Astrocyte (in vitro differentiated cells and primary cell): Measurements from ENCODE around the gene ERAL1. TPM values are rescaled to one million over a fixed set of nuclear protein-coding genes. Genes with fewer than 3 reads are reported as not detected.

Experiments
- DNase-seq: peaks from one replicate; pipeline ENCODE4 v3.0.0-alpha.2; 2010; ENCODE audit warnings: low read depth
- FAIRE-seq: peaks from 2 replicates; lab custom pipeline; 2011; peaks lifted over from hg19 to GRCh38; lab: Jason Lieb, UNC
- H2AFZ ChIP-seq: 2 replicates; pipeline ENCODE4 v1.6.0; 2012; ENCODE audit warnings: low read depth, low read length, inconsistent platforms
- H3K27ac ChIP-seq: 2 replicates; pipeline ENCODE4 v1.5.1; 2011; ENCODE audit warnings: low read depth, low read length, inconsistent platforms
- H3K27me3 ChIP-seq: 2 replicates; pipeline ENCODE4 v1.6.0; 2011; ENCODE audit warnings: low read length, inconsistent platforms; ENCODE audit not compliant: insufficient read depth
- H3K36me3 ChIP-seq: 2 replicates; pipeline ENCODE4 v1.5.1; 2011; ENCODE audit warnings: low read length, inconsistent platforms; ENCODE audit not compliant: insufficient read depth
- H3K4me1 ChIP-seq: 2 replicates; pipeline ENCODE4 v1.5.1; 2011; ENCODE audit warnings: low read length, inconsistent platforms; ENCODE audit not compliant: insufficient read depth
- H3K4me2 ChIP-seq: 2 replicates; pipeline ENCODE4 v1.6.0; 2012; ENCODE audit warnings: low read length, inconsistent platforms
- H3K4me3 ChIP-seq: 2 replicates; pipeline ENCODE4 v1.5.1; 2011; ENCODE audit warnings: low read depth, mild to moderate bottlenecking, low read length, inconsistent platforms; ENCODE audit not compliant: insufficient read depth
- H3K79me2 ChIP-seq: 2 replicates; pipeline ENCODE4 v1.6.0; 2012; ENCODE audit warnings: mild to moderate bottlenecking, low read length, inconsistent platforms; ENCODE audit not compliant: insufficient read depth
- H3K9ac ChIP-seq: 2 replicates; pipeline ENCODE4 v1.6.0; 2012; ENCODE audit warnings: mild to moderate bottlenecking, low read length, inconsistent platforms
- H3K9me3 ChIP-seq: 2 replicates; pipeline ENCODE4 v1.5.1; 2012; ENCODE audit warnings: low read depth, mild to moderate bottlenecking, low read length, inconsistent platforms; ENCODE audit not compliant: insufficient read depth
- H4K20me1 ChIP-seq: 2 replicates; pipeline ENCODE4 v1.6.0; 2012; ENCODE audit warnings: low read length, inconsistent platforms; ENCODE audit not compliant: insufficient read depth
- H3K27ac Mint-ChIP-seq: one replicate; pipeline ENCODE4 v1.8.0; 2021; ENCODE audit warnings: mild to moderate bottlenecking, mixed read lengths; ENCODE audit not compliant: unreplicated experiment
- H3K27me3 Mint-ChIP-seq: one replicate; pipeline ENCODE4 v1.8.0; 2021; ENCODE audit warnings: low read depth, mixed read lengths; ENCODE audit not compliant: unreplicated experiment
- H3K36me3 Mint-ChIP-seq: one replicate; pipeline ENCODE4 v1.8.0; 2021; ENCODE audit warnings: low read depth, mixed read lengths; ENCODE audit not compliant: unreplicated experiment
- H3K4me1 Mint-ChIP-seq: one replicate; pipeline ENCODE4 v1.8.0; 2021; ENCODE audit warnings: low read depth, mixed read lengths; ENCODE audit not compliant: unreplicated experiment
- H3K4me3 Mint-ChIP-seq: one replicate; pipeline ENCODE4 v1.8.0; 2021; ENCODE audit warnings: mild to moderate bottlenecking, moderate library complexity, mixed read lengths; ENCODE audit not compliant: unreplicated experiment
- H3K9me3 Mint-ChIP-seq: one replicate; pipeline ENCODE4 v1.8.0; 2021; ENCODE audit warnings: mild to moderate bottlenecking, mixed read lengths; ENCODE audit not compliant: unreplicated experiment
- EZH2 ChIP-seq: IDR thresholded peaks from 2 replicates; pipeline ENCODE4 v1.6.1; 2012; ENCODE audit warnings: mild to moderate bottlenecking, low read length, inconsistent platforms; ENCODE audit not compliant: insufficient read depth
- total RNA-seq: library from RNA; stranded (reverse); gene quantifications from 2 replicates; pipeline ENCODE4 v1.2.1, GENCODE V29; 2021
- TF ChIP-seq, protein P1 (sequence below): IDR thresholded peaks from 2 replicates; pipeline ENCODE4 v1.5.1; 2011; ENCODE audit warnings: low read depth, mild to moderate bottlenecking, inconsistent platforms, low read length, moderate library complexity; ENCODE audit not compliant: insufficient read depth

The ERAL1 gene
- total RNA-seq, 1 donor from 2014 or later: 38.4 TPM

DNA sequence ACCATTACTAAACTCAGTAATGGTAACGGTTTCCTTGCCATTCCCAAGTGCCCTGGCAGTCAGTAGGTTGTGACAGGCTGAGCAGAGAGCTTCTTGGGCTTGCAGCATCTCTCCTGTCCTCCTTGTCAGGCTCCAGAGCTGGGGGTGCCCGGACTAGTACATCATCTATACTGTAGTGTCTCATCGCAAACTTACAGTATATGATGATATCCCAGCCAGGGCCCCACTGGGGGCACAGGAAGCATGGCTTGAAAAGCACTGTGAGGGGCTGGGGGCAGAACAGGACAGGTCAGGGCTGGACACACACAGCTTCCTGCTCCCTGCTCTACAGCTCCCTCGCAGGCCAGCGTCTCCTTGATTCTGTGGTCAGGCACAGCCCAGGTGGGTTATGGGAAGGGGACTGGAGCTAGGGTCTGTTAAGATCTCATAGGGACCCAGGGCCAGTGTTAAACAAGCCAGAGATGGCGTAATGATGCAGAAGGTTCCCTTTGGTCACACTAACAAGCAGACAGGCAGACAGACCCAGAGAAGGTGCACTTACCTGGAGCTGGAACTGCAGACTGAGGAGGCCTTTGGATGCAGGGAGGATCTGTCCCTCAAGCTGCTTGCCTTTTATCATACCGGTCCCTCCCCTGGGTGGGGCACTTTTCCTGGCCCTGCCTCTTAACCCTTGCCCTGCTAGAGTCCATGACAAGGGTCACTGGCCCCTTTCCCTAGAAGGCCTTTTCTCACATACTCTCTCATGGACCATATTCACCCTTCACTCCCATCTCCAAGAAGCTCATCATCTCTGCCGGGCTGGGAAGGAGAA, 6.8 kb downstream of the ERAL1 start:
- Histone ChIP-seq H2AFZ (no peak overlapping the region), H3K4me1 (no peaks in the 10 kb centered on the region), H3K9ac (no peak overlapping the region), H3K27ac (no peak overlapping the region), H3K4me2 (no peak overlapping the region), H4K20me1 (no peaks in the 10 kb centered on the region), H3K9me3 (no peaks in the 10 kb centered on the region), H3K79me2 (no peaks in the 10 kb centered on the region), H3K36me3 (peaks cover 12% of the 10 kb centered on the region), H3K4me3 (no peak overlapping the region), H3K27me3 (no peaks in the 10 kb centered on the region)
- Mint-ChIP-seq H3K4me3 (no peak overlapping the region), H3K9me3 (no peaks in the 10 kb centered on the region), H3K27ac (no peak overlapping the region), H3K4me1 (peaks cover 3% of the 10 kb centered on the region), H3K27me3 (no peaks in the 10 kb centered on the region), H3K36me3 (peaks cover 24% of the 10 kb centered on the region)
- DNase-seq (no peak), FAIRE-seq (no peak)
- TF ChIP-seq, protein P1, sequence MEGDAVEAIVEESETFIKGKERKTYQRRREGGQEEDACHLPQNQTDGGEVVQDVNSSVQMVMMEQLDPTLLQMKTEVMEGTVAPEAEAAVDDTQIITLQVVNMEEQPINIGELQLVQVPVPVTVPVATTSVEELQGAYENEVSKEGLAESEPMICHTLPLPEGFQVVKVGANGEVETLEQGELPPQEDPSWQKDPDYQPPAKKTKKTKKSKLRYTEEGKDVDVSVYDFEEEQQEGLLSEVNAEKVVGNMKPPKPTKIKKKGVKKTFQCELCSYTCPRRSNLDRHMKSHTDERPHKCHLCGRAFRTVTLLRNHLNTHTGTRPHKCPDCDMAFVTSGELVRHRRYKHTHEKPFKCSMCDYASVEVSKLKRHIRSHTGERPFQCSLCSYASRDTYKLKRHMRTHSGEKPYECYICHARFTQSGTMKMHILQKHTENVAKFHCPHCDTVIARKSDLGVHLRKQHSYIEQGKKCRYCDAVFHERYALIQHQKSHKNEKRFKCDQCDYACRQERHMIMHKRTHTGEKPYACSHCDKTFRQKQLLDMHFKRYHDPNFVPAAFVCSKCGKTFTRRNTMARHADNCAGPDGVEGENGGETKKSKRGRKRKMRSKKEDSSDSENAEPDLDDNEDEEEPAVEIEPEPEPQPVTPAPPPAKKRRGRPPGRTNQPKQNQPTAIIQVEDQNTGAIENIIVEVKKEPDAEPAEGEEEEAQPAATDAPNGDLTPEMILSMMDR: no peak
- no peak for TF ChIP-seq EZH2

- H3K4me1 ChIP-seq: no peaks in the 10 kb centered on the region
- H2AFZ ChIP-seq: no peak overlapping the region
- Mint-ChIP-seq H3K27me3 (no peaks in the 10 kb centered on the region), H3K4me1 (peaks cover 3% of the 10 kb centered on the region), H3K27ac (no peak overlapping the region), H3K9me3 (no peaks in the 10 kb centered on the region), H3K36me3 (peaks cover 24% of the 10 kb centered on the region), H3K4me3 (no peak overlapping the region)
- FAIRE-seq: no peak
- H3K79me2 ChIP-seq: no peaks in the 10 kb centered on the region
- H3K9ac ChIP-seq: no peak overlapping the region
- no peaks in the 10 kb centered on the region for H3K9me3 ChIP-seq
- H3K4me2 ChIP-seq: no peak overlapping the region
- H3K27ac ChIP-seq: no peak overlapping the region
- peaks cover 12% of the 10 kb centered on the region for H3K36me3 ChIP-seq
- no peaks in the 10 kb centered on the region for H4K20me1 ChIP-seq
- TF ChIP-seq, protein P1: no peak
- no peak for TF ChIP-seq EZH2
- no peaks in the 10 kb centered on the region for H3K27me3 ChIP-seq
- no peak overlapping the region for H3K4me3 ChIP-seq
- no peak for DNase-seq
Measured at GRCh38 chr17:28862561-28862960, 7.7 kb downstream of the ERAL1 start.

DNA sequence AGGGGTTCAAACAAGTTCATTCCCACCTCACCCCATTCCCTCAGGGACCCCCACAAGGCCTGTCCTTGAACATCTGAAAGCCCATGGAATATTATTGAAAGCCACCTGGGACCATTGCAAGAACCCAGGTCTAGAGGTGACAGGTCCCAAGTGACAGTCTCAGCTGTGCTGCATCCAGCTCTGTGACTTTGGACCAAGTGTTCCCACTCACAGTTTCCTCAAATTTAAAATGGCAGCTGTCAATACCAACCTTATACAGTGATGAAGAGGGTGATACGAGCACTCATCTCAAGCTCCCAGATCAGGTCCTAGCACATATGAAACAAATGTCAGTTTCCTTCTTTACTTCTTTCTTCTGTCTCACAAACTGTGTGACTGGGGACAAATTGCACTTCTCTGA, 9.1 kb downstream of the ERAL1 start:
- Mint-ChIP-seq H3K27ac (no peak overlapping the region), H3K4me1 (peaks cover 3% of the 10 kb centered on the region), H3K27me3 (peaks cover 4% of the 10 kb centered on the region), H3K9me3 (no peaks in the 10 kb centered on the region), H3K36me3 (peaks cover 15% of the 10 kb centered on the region), H3K4me3 (no peak overlapping the region)
- H4K20me1 ChIP-seq: no peaks in the 10 kb centered on the region
- H3K36me3 ChIP-seq: peaks cover 7% of the 10 kb centered on the region
- FAIRE-seq: no peak
- H3K9ac ChIP-seq: no peak overlapping the region
- no peaks in the 10 kb centered on the region for H3K9me3 ChIP-seq
- H3K79me2 ChIP-seq: no peaks in the 10 kb centered on the region
- H2AFZ ChIP-seq: no peak overlapping the region
- no peaks in the 10 kb centered on the region for H3K4me1 ChIP-seq
- no peak for DNase-seq
- H3K27ac ChIP-seq: no peak overlapping the region
- H3K4me2 ChIP-seq: no peak overlapping the region
- TF ChIP-seq, protein P1: no peak
- TF ChIP-seq EZH2: no peak
- H3K27me3 ChIP-seq: no peaks in the 10 kb centered on the region
- no peak overlapping the region for H3K4me3 ChIP-seq
